WTC11 (cell line): ENCODE measurements around the gene SULT2B1.

Experiments used
- NR2C2 ChIP-seq: sonication (generic); formaldehyde crosslinking; IDR thresholded peaks from 2 replicates; pipeline ENCODE4 v1.8.0; 2022; ENCODE audit warnings: mild to moderate bottlenecking, missing genetic modification reagents
- TF ChIP-seq, protein P1 (sequence below): fragments of 200-600 bp; IDR thresholded peaks from 2 replicates; pipeline ENCODE4 v1.8.0; 2022; ENCODE audit warnings: antibody characterized with exemption
- TF ChIP-seq, protein P2 (sequence below): sonication (generic); formaldehyde crosslinking; IDR thresholded peaks from 2 replicates; pipeline ENCODE4 v1.8.1; 2022; ENCODE audit warnings: missing genetic modification reagents, borderline replicate concordance

DNA sequence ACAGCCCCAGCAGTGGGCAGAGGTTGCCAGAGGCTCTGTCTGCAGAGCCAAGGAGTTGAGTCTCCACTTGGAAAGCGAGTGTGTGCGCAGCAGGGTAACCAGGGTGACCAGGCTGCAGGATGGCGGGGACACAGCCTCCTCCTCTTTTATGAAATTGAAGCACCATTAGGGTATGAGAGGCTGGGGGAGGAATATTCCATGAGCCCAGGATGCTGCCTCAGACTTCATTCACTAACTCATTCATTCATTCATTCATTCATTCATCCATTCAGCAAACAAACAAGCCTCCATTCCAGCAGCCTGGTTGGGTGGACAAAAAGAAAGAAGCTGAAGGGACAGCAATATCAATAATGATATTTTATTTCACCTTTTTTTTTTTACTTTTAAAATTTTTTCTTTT, 33.8 kb upstream of the SULT2B1 start:
- TF ChIP-seq, protein P1, sequence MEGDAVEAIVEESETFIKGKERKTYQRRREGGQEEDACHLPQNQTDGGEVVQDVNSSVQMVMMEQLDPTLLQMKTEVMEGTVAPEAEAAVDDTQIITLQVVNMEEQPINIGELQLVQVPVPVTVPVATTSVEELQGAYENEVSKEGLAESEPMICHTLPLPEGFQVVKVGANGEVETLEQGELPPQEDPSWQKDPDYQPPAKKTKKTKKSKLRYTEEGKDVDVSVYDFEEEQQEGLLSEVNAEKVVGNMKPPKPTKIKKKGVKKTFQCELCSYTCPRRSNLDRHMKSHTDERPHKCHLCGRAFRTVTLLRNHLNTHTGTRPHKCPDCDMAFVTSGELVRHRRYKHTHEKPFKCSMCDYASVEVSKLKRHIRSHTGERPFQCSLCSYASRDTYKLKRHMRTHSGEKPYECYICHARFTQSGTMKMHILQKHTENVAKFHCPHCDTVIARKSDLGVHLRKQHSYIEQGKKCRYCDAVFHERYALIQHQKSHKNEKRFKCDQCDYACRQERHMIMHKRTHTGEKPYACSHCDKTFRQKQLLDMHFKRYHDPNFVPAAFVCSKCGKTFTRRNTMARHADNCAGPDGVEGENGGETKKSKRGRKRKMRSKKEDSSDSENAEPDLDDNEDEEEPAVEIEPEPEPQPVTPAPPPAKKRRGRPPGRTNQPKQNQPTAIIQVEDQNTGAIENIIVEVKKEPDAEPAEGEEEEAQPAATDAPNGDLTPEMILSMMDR = no peak
- TF ChIP-seq, protein P2, sequence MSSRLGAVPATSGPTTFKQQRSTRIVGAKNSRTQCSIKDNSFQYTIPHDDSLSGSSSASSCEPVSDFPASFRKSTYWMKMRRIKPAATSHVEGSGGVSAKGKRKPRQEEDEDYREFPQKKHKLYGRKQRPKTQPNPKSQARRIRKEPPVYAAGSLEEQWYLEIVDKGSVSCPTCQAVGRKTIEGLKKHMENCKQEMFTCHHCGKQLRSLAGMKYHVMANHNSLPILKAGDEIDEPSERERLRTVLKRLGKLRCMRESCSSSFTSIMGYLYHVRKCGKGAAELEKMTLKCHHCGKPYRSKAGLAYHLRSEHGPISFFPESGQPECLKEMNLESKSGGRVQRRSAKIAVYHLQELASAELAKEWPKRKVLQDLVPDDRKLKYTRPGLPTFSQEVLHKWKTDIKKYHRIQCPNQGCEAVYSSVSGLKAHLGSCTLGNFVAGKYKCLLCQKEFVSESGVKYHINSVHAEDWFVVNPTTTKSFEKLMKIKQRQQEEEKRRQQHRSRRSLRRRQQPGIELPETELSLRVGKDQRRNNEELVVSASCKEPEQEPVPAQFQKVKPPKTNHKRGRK (CRISPR knock-in tag) = no peak
- no peak for TF ChIP-seq NR2C2 (CRISPR knock-in tag)
